NCI-H187 (cell line): Measurements from ENCODE around the gene LRRC4C.
A peak's percentile ranks its signal among the peaks of the same experiment; 100 is the strongest.
"Not testable (repeated sequence)": the region's sequence is repeated elsewhere in the genome, so short reads cannot be mapped to it uniquely, and the experiment has no call there.

Experiments used
- DNase-seq, 2 experiments: peaks; one replicate each; lab custom pipeline; 2025; lab: John Stamatoyannopoulos, UW

The LRRC4C gene

GRCh38 chr11:40230821-40231220 lies 1228.6 kb downstream of the LRRC4C start:
- no peak for DNase-seq

- no peak for DNase-seq
Measured at GRCh38 chr11:40228662-40229061, 1230.8 kb downstream of the LRRC4C start.

GRCh38 chr11:40227730-40228129 lies 1231.7 kb downstream of the LRRC4C start:
- DNase-seq: no peak

- DNase-seq: no peak
Measured at GRCh38 chr11:40226654-40227053, 1232.8 kb downstream of the LRRC4C start.

DNA sequence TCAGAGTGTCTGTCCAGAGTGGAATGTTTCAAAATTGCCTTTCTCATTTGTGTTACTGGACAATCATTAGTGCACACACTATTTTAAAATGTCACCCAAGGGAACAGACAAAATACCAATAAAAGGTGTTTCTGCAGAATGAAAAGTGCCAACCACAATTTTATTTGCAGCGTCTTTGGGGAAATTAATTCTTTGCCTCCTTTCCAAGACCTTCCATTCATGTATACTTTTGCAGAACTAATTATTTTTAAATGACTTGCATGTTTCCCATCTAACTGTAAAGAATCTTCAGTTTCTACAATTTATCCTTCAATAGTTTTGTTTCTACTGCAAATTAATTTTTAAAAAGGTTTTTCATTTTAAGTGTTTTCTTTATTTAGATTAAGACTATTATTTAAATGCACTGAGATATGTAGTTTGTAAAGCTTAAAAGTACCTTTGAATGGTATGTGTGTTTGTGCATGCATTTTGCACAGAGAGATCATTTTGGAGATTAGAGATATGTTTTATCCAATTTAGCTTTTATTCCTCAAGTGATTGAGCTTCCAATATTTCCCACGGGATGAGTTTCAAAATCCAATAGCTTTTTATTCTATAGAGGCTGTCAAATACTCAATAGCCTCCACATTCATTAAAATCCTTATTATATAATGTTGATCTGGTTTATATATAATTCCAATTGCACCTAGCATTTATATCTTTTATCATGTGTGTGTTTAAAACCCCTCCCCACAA lies 1235.7 kb downstream of the LRRC4C start:
- DNase-seq: no peak

- DNase-seq: no peak
Measured at GRCh38 chr11:40219401-40219800, 1240.1 kb downstream of the LRRC4C start.

DNA sequence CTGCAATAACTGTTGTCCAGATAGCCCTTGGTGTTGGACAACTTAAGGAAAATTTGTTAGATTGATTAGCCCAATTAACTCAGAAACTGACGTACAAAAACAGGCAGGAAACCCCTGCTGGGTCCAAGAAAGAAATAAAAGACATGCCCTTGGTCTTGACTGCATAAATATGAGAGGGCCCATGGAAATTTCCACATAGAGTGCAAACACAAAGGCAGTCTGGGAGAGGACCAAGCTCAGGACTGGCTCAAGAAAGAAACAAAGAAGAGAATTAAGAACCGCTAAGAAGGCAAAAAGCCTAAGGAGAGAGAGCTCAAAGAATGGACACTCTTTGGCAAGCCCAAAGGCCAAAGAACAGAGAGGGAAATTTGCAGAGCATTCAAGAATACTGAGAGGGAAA lies 1243.9 kb downstream of the LRRC4C start:
- no peak for DNase-seq

DNA sequence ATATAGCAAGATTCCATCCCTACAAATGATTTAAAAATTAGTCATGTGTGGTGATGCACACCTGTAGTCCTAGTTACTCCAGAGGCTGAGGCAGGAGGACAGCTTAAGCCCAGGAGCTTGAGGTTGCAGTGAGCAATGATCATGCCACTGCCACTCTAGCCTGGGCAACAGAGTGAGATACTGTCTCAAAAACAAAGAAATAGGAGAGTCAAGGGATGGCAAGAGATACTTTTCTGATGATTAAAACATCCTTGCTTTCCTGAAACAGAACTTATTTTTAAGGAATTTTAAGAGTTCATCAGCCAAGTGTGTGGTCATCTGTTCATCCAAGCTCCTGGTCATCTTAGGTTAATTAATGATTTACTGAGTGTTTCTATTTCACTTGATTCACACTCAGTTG lies 1252.0 kb downstream of the LRRC4C start:
- DNase-seq: no peak

- DNase-seq: no peak
Measured at GRCh38 chr11:40204228-40204627, 1255.2 kb downstream of the LRRC4C start.

DNA sequence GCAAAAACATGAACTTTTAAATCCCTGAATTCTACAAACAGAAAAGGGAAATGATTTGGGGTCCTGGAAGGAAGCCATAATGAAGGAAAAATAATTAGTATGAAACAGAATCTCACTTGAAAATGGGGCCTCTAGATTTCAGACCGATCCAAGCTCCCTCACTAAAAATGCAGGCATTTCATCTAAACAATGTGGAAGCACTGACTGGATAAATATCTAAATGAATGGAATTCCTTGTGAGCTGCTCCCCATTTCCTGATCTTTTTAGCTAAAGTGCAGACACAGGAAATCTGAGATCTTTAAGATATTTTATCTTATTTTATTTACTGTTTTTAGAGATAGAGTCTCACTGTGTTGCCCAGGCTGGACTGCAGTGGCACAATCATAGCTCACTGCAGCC lies 1255.8 kb downstream of the LRRC4C start:
- DNase-seq: no peak

DNA sequence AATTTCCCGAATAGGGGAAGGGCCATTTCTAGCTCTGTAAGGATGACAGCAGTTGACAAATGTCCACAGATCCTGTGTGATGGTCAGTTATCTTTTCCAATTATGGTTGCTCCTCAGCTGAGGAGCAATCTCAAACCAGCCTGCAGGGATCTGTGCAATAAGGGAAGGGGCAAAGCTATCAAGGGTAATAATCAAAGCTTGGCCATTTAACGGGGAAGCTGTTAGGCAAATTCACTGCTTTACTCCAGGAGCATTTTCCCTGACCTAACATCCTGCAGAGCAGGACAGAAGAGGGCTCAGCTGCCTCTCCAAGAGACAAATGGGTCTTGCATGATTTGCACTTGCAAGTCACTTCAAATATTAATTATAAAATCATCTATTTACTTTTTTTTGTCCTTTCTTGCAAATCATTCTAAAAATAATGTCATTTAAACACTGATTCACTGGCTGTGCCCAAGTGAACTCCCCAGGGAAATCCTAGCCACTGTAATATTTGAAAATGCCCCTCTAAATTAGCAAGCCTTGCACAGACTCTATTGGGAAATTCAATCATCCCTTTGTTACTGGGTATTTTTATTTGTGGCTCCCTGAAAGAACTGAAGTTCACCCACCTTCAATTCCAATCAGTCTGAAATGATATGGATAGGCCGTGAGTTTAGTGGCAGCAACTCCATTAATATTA lies 1256.7 kb downstream of the LRRC4C start:
- no peak for DNase-seq

DNA sequence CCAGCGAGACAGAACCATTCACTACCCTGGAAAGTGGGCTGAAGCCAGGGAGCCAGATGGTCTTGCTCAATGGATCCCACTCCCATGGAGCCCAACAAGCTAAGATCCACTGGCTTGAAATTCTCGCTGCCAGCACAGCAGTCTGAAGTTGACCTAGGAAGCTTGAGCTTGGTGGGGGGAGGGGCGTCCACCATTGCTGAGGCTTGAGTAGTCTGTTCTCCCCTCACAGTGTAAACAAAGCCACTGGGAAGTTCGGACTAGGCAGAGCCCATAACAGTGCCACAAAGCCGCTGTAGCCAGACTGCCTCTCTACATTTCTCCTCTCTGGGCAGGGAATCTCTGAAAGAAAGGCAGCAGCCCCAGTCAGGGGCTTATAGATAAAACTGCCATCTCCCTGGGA lies 1266.9 kb downstream of the LRRC4C start:
- DNase-seq: not testable (repeated sequence)

DNA sequence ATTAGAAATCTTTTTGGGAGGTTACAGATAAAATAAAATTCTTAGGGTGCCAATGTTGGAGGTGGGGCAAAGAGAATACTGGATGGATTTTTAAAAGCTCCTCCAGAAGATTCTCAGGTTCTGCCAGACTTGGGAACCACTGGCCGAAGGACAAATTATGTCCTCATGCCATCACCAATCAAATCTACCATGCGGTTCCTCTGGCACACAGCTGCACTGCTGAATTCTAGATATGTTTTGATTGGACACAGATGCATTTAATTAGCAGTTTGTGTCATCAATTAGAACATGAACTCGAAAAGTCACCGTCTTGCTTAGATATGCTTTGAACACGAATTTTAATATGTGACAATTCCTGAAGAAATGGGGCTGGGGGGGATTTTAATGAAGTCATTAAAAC lies 1269.2 kb downstream of the LRRC4C start:
- no peak for DNase-seq

DNA sequence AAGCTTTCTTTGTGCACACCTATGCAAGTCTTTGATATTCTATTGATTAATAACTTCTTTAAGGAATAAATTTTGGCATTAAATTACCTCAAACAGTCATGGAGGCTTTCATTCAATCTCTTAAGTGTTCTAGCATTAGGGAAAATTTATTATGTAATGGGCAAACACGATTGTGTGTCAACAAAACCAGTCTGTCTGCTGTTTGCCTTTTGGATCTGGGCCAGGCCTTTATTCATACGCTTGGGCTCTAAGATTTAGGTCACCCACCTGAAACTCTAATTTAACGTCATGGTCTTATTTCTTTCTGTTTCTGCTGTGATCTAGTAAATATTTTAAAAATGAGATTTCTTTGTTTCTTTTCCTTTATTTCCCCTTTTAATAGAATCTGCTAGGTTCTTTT lies 1270.6 kb downstream of the LRRC4C start:
- peak in 1 of 2 experiments; percentile 5 for DNase-seq

DNA sequence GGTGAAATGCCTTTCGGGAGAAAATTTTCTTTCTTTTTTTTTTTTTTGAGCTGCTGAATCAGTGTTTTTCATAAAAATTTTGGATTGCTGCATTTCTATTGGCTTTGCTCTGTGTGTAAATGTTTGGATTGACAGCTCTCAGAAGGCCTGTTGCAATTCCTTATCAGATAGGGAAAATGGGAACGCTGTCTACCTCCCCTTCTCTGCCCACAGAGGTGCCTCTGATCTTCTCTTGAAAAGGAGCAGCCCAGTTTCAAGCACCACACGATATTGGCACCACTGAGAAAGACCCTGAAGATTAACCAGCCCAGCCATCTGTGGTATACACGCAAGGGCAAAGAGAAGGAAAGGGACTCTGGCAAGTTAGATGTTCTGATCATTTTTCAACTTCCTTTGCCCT lies 1272.2 kb downstream of the LRRC4C start:
- no peak for DNase-seq

- DNase-seq: no peak
Measured at GRCh38 chr11:40186437-40187263, 1272.8 kb downstream of the LRRC4C start.

DNA sequence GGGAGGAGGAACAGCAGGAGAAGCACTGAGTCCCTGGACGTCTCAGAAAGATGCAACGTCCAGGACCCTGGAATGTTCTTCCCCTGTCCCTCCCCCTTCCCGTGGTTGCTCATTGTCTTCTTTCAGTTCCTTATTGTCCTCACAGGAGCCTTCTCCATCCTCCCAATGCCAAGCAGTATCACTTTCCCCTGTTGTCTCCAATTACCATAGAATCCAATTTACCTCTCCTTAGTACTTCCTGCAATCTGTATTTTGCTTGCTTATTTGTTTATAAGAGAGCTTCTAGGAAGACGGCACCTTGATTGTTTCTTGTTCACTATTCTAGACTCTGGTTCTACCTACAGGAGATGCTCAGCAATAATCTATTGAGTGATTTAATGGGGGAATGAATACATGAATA lies 1273.7 kb downstream of the LRRC4C start:
- DNase-seq: no peak

DNA sequence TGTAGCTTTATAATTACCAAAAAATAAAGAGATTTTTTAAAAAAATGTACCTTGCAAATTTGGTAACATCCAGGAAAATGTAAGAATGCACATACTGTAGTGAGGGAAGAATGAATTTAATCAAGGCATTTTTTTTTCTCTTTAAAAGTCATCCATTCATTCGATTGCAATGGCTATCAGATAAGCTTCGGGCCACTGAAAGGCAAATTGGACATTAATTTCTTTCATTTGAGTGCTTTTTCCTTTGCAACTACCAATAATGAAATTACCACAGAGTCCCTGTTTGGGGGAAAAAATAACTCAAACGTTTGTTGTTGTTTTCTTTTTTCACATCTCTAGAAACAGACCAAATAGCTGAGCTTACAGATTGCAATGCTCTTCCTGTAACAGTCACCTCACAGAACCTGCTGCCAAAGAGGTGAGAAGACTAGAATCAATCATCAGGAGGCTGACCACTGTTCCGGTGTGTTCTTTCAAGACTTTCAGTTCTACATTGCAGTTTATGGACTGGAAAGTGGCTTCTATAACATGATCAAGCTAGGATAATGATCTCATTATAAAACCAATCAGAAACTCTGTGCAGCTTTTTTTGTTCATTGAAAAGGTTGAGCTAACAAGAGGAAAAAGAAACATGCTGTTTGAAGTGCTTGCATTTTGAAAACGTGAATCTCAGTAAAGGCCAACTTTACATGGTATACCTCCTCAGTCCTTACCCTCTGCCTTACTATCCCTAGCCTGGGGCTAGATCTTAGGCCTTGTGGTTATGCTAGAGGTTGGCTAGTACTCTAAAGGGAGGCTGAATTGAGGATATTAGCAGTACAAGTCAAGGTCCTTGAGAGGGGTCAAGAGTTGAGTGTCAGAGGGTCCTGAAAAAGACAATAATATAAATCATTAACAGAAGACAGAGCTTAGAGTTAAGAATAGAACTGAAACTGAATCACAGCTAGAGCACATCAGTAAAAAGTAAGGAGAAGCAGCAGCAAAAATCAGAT lies 1276.1 kb downstream of the LRRC4C start:
- DNase-seq: no peak

GRCh38 chr11:40179541-40179940 lies 1279.9 kb downstream of the LRRC4C start:
- DNase-seq: no peak

- DNase-seq: no peak
Measured at GRCh38 chr11:40178470-40178869, 1281.0 kb downstream of the LRRC4C start.

- DNase-seq: no peak
Measured at GRCh38 chr11:40175980-40176379, 1283.5 kb downstream of the LRRC4C start.

DNA sequence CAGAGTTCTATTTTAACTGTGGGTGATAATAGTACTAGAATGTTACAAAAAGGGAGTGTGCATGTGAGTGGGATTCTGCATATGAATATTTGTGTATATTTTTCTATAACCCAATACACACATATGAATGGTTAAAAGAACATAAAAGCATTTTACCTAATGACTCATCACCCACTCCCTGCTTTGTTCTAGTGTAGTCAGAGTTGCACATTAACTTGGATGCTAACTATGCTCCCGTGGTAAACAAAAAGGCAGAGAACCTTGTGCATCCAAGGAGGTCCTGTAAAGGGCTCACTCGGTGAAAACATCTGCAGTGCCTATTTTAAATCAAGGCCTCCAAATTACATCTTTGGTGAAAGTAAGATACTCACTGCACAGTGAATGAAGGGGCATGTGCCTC lies 1289.4 kb downstream of the LRRC4C start:
- DNase-seq: no peak
